GM12878 (cell line): ENCODE data around the gene SEMA3C. TPM values are rescaled to one million over a fixed set of nuclear protein-coding genes. Genes with fewer than 3 reads are reported as not detected.

Source experiments
- ATAC-seq: fragments of 200-7000 bp; cut with Tn5 transposase; 3 replicates; pipeline ENCODE4 v1.9.1; 2020; ENCODE audit warnings: mild to moderate bottlenecking, moderate library complexity
- BruUV-seq: library from RNA; stranded (reverse); fragments of 400-500 nt; replicated peaks from 2 replicates; lab custom pipeline; 2021; lab: Mats Ljungman, UMichigan
- CTCF ChIA-PET: fragments of 300-600 bp; sonication (Branson Sonifier 250); formaldehyde crosslinking; extraction: SDS; loops from one replicate; lab custom pipeline; 2021; ENCODE audit warnings: inconsistent platforms; lab: Yijun Ruan, JAX
- POLR2A ChIA-PET: fragments of 350-600 bp; formaldehyde crosslinking; extraction: SDS; loops from one replicate; lab custom pipeline; 2021; ENCODE audit warnings: inconsistent platforms; lab: Charles Lee
- RAD21 ChIA-PET: fragments of 300-600 bp; sonication (Branson Sonifier 250); formaldehyde crosslinking; loops from one replicate; lab custom pipeline; 2023; ENCODE audit warnings: antibody characterized with exemption; ENCODE audit not compliant: unreplicated experiment; lab: Charles Lee
- SMC1A ChIA-PET: fragments of 300-600 bp; sonication (Branson Sonifier 250); formaldehyde crosslinking; loops from one replicate; lab custom pipeline; 2023; ENCODE audit not compliant: unreplicated experiment, uncharacterized antibody; lab: Charles Lee
- DNase-seq: peaks from one replicate; pipeline ENCODE4 v3.0.0-alpha.2; 2011; ENCODE audit warnings: low read depth, low spot score
- FAIRE-seq: peaks from 3 replicates; lab custom pipeline; 2011; peaks lifted over from hg19 to GRCh38; lab: Jason Lieb, UNC
- H2AFZ ChIP-seq: 2 replicates; pipeline ENCODE4 v1.6.0; 2011; ENCODE audit warnings: low read depth, low read length, control low read depth; ENCODE audit not compliant: control insufficient read depth
- H3K27ac ChIP-seq: 2 replicates; pipeline ENCODE4 v1.5.1; 2011; ENCODE audit warnings: control low read depth; ENCODE audit not compliant: control insufficient read depth, insufficient read depth
- H3K27me3 ChIP-seq, 2 experiments: replicated peaks in 1 of 2; 2 replicates each; pipeline versions ENCODE4 v1.6.0 to v1.6.1; 2011; ENCODE audit warnings: low read length in 1 of 2; ENCODE audit not compliant: control insufficient read depth in 2 of 2, insufficient read depth in 2 of 2
- H3K36me3 ChIP-seq, 2 experiments: 2 replicates each; pipeline ENCODE4 v1.5.1; 2011; ENCODE audit warnings: low read length in 1 of 2; ENCODE audit not compliant: control insufficient read depth in 2 of 2, insufficient read depth in 2 of 2
- H3K4me1 ChIP-seq: 2 replicates; pipeline ENCODE4 v1.6.1; 2011; ENCODE audit warnings: mild to moderate bottlenecking, low read length, moderate library complexity, mixed read lengths; ENCODE audit not compliant: control insufficient read depth, insufficient read depth
- H3K4me2 ChIP-seq: 2 replicates; pipeline ENCODE4 v1.6.0; 2011; ENCODE audit warnings: control low read depth; ENCODE audit not compliant: control insufficient read depth, insufficient read depth
- H3K4me3 ChIP-seq: fragments of 200-600 bp; sonication (generic); 2 replicates; pipeline ENCODE4 v1.5.1; 2016
- H3K79me2 ChIP-seq: 2 replicates; pipeline ENCODE4 v1.6.0; 2011; ENCODE audit warnings: low read length; ENCODE audit not compliant: control insufficient read depth, insufficient read depth
- H3K9ac ChIP-seq: 2 replicates; pipeline ENCODE4 v1.8.0; 2011; ENCODE audit warnings: low read length, control low read depth, mixed read lengths; ENCODE audit not compliant: control insufficient read depth, insufficient read depth
- H3K9me3 ChIP-seq: replicated peaks from 3 replicates; pipeline ENCODE4 v1.5.1; 2011; ENCODE audit warnings: mild to moderate bottlenecking, low read length; ENCODE audit not compliant: control insufficient read depth, insufficient read depth
- H4K20me1 ChIP-seq: 2 replicates; pipeline ENCODE4 v1.6.0; 2011; ENCODE audit not compliant: control insufficient read depth, insufficient read depth
- CREM ChIP-seq: IDR thresholded peaks from 2 replicates; pipeline ENCODE4 v1.6.1; 2014; ENCODE audit warnings: antibody characterized with exemption, low read depth
- RAD21 ChIP-seq: IDR thresholded peaks from 2 replicates; pipeline ENCODE4 v1.6.1; 2011; ENCODE audit warnings: mild to moderate bottlenecking, low read depth, low read length, moderate library complexity; ENCODE audit not compliant: insufficient read depth
- SREBF1 ChIP-seq: IDR thresholded peaks from 2 replicates; pipeline ENCODE4 v1.6.1; 2012; ENCODE audit warnings: mild to moderate bottlenecking, low read length
- ZNF24 ChIP-seq: fragments of 450-650 bp; IDR thresholded peaks from 2 replicates; pipeline ENCODE4 v1.6.1; 2017; ENCODE audit warnings: antibody characterized with exemption, mild to moderate bottlenecking
- WGBS: methylation state at CpG from one replicate; pipeline ENCODE4 v1.1.6; 2016; ENCODE audit warnings: low lambda C conversion rate; ENCODE audit not compliant: insufficient replicate concordance, insufficient coverage; ENCODE audit errors: missing lambda C conversion rate; 5-methylcytosine and 5-hydroxymethylcytosine counted together
- in situ Hi-C: fragments of 300-500 bp; cut with MboI; formaldehyde crosslinking; loops from 9 replicates; pipeline ENCODE4 v1.14.3; 2018; ENCODE audit warnings: mixed read lengths
- intact Hi-C: fragments of 100-400 bp; cut with micrococcal nuclease; formaldehyde crosslinking; loops from one replicate; pipeline ENCODE4 v1.14.2; 2022; ENCODE audit not compliant: unreplicated experiment
- polyA plus RNA-seq, 11 experiments: library from polyadenylated mRNA; depleted of rRNA in 4 of 11; unstranded in 6 of 11; stranded (reverse) in 5 of 11; fragments of >200 nt; fragmentation: Nextera tagmentation in 4 of 11; fragmentation: Illumina TruSeq in 1 of 11; extraction: Ambion mirVana in 4 of 11; extraction: Trizol in 1 of 11; gene quantifications; 1 replicate in 1 of 11; 2 replicates in 10 of 11; pipeline versions ENCODE4 v1.2.1 to v1.2.3, GENCODE V29; 2011 to 2016; ENCODE audit warnings: inconsistent platforms in 2 of 11, missing spikeins in 2 of 11, low read depth in 1 of 11
- total RNA-seq, 4 experiments: library from RNA; depleted of rRNA in 3 of 4; stranded (reverse); fragments of >200 nt in 3 of 4; fragmentation: Illumina TruSeq in 1 of 4; extraction: Trizol in 1 of 4; gene quantifications; 2 replicates each; pipeline versions ENCODE4 v1.2.1 to v1.2.3, GENCODE V29; 2013 to 2021
- TF ChIP-seq, protein P1 (sequence below): fragments of 450-650 bp; IDR thresholded peaks from 2 replicates; pipeline ENCODE4 v1.6.1; 2018; ENCODE audit warnings: borderline replicate concordance, mild to moderate bottlenecking; ENCODE audit not compliant: partially characterized antibody

SEMA3C gene
- total and polyA plus RNA-seq, 10 of the 15 experiments (the other 5 are each of a cell fraction or from before 2014, with no cell fraction given): 0.01 to 0.41 (median 0.11) TPM; not detected in 6

DNA sequence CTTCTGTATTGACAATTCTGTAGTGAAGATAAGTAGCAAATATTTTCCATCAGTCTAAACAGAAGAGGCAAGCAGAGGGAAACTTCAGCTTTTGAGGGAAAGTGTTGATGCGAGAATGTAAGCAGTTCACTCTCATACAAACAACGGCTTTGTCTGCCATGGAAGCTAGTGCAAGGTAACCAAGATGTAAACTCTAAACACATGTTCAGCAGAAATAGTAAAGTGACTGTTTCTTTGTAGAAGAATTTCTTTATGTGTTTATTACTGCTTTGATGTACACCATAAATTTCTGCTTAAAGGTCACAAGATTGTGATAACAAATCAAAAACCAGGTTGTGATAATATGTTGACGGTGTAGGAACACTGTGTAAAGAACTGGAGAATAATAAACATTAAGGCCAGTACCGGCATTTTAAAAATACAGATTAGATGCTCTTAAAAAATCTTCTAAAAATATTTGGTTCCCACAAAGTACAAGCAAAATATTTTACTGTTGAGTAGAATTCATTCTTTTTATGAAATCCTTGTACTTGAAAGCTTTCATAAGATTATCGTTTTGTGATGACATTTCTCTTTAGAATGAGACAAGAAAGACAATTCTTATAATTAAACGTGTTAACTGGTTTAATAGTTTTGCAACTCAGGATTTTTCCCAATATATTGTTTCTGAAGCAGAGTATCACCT lies 34.2 kb downstream of the SEMA3C start (continued):
- TF ChIP-seq, protein P1, sequence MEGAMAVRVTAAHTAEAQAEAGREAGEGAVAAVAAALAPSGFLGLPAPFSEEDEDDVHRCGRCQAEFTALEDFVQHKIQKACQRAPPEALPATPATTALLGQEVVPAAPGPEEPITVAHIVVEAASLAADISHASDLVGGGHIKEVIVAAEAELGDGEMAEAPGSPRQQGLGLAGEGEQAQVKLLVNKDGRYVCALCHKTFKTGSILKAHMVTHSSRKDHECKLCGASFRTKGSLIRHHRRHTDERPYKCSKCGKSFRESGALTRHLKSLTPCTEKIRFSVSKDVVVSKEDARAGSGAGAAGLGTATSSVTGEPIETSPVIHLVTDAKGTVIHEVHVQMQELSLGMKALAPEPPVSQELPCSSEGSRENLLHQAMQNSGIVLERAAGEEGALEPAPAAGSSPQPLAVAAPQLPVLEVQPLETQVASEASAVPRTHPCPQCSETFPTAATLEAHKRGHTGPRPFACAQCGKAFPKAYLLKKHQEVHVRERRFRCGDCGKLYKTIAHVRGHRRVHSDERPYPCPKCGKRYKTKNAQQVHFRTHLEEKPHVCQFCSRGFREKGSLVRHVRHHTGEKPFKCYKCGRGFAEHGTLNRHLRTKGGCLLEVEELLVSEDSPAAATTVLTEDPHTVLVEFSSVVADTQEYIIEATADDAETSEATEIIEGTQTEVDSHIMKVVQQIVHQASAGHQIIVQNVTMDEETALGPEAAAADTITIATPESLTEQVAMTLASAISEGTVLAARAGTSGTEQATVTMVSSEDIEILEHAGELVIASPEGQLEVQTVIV: no peak
- TF ChIP-seq SREBF1: no peak

DNA sequence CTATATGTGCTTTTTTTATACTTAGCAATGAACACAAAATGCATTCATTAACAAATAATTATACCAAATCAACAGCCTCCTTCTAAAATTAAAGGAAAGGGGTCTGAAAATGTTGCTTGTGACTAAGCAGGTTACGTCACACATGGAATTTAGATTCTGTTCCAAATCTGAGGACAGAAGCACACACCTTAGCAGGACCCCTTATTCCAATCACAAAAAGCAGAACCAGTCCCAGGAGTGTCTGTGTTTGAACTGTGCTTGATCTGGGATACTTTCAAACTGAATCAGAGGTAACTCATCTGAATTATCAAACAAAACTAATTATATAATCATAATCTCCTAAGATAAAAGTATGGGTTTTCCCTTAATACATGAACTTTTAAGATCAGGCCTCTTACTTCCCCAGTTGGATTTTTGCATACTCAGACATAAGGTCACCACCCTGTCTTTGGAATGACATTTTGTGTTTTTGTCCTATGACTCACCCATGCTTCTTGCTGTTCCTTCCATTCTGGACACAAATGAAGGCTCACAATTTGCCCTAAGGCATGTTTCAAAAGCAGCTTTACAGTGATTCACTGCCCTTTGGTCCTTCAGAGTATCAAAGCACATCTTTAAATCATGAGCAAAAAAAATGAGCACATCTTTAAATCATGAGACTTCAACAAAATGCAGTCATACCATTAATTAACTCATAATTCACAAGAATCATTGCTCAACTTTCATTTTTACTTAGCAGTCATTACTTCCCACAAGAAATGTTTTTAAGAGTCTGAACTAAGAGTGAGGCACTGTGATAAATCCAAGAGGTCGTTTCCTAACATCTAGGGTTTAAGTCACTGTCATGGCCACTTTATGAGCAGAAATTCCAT lies 35.5 kb downstream of the SEMA3C start:
- ChIA-PET CTCF (no interaction called here), POLR2A (no interaction called here), SMC1A (interaction anchor here (0.7 kb wide), 1 partner anchor 1648 kb away, joined by 3 read pairs; no protein-coding TSS in a partner anchor), RAD21 (no interaction called here)
- in situ Hi-C loops (no loop called here), intact Hi-C loops (no loop called here)
- Histone ChIP-seq H3K27me3 (no peaks in the 10 kb centered on the region), H3K36me3 (no peaks in the 10 kb centered on the region), H3K4me1 (no peaks in the 10 kb centered on the region), H3K4me3 (no peak overlapping the region), H3K27ac (no peak overlapping the region), H3K9ac (no peak overlapping the region), H2AFZ (no peak overlapping the region), H3K4me2 (no peak overlapping the region), H3K79me2 (no peaks in the 10 kb centered on the region), H4K20me1 (no peaks in the 10 kb centered on the region), H3K9me3 (no peaks in the 10 kb centered on the region)
- no peak for ATAC-seq
- FAIRE-seq: no peak
- no TSS peak for BruUV-seq
- TF ChIP-seq ZNF24 (0 out of 2 replicates have a peak, but pooled peaks have one; percentile 22), RAD21 (no peak), CREM (no peak)
- 0% methylated on average over 2 of the region's 2 CpGs for WGBS
- no peak for DNase-seq
